Activated T-helper 2 cell treated with anti-CD3 and anti-CD28 coated beads, Interferon-gamma antibody, Interleukin-2, Interleukin-4, amounts not matched to agents 10 μg/mL and 5 μg/mL and 100 μg/mL, durations not matched to agents 14 hours and 24 hours and 36 hours (primary cell): ENCODE data around the gene B3GAT3. TPM values are rescaled to one million over a fixed set of nuclear protein-coding genes. Genes with fewer than 3 reads are reported as not detected.
"Not testable (repeated sequence)": the region's sequence is repeated elsewhere in the genome, so short reads cannot be mapped to it uniquely, and the experiment has no call there.

Experiments used
- DNase-seq: peaks from one replicate; pipeline ENCODE4 v3.0.0; 2021; ENCODE audit warnings: low spot score
- H3K27ac Mint-ChIP-seq: one replicate; pipeline ENCODE4 v1.8.0; 2021; ENCODE audit warnings: mixed read lengths
- H3K27me3 Mint-ChIP-seq: one replicate; pipeline ENCODE4 v1.8.0; 2021; ENCODE audit warnings: low read depth, mixed read lengths
- H3K36me3 Mint-ChIP-seq: one replicate; pipeline ENCODE4 v1.8.0; 2021; ENCODE audit warnings: low read depth, mixed read lengths
- H3K4me1 Mint-ChIP-seq: one replicate; pipeline ENCODE4 v1.8.0; 2021; ENCODE audit warnings: low read depth, mixed read lengths
- H3K4me3 Mint-ChIP-seq: one replicate; pipeline ENCODE4 v1.8.0; 2021; ENCODE audit warnings: low read depth, mild to moderate bottlenecking, moderate library complexity, mixed read lengths
- H3K9me3 Mint-ChIP-seq: one replicate; pipeline ENCODE4 v1.8.0; 2021; ENCODE audit warnings: mixed read lengths
- intact Hi-C: fragments of 100-400 bp; cut with micrococcal nuclease; formaldehyde crosslinking; loops from one replicate; pipeline ENCODE4 v1.15.1; 2023
- total RNA-seq: library from RNA; stranded (reverse); gene quantifications from 2 replicates; pipeline ENCODE4 v1.2.3, GENCODE V29; 2022

The B3GAT3 gene
- total RNA-seq, 1 donor from 2014 or later: 70.0 TPM

DNA sequence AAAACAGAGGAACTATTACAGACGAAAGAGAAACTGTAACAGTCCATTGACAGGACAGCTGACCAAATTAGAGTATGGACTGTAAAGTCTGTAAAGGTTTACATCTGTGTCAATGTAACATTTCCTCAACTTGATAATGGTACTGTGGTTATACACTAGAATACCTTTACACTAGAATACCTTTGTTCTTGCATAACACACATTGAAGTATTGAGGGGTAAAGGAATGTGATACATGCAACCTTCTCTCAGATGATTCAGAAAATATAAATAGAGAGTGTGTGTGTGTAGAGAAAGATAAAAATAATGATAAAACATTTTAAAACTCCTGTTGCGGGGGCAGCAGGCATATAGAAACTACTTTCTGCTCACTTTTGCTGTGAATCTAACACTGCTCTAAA lies 42.5 kb downstream of the B3GAT3 start:
- Mint-ChIP-seq H3K4me1 (peaks cover 9% of the 10 kb centered on the region), H3K36me3 (peaks cover 57% of the 10 kb centered on the region)

DNA sequence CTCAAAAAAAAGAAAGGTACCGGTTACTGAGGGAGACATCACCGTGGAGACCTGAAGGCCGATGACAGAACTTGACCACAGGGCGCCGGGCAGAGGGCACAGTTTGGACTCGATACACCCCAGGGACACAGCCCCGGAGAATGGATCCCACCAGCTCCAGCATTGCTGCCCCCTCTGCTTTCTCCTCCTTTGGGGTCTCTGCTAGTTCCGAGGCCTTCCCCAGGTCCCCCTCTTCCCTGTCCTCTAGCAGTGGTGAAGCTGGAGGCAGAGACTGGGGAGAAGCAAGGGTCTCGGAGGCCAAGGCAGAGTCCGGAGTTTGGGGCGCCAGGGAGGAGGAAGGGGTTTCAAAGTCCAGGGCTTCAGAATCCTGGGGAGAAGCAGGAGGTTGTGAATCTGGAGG lies 43.2 kb downstream of the B3GAT3 start:
- Mint-ChIP-seq H3K4me3 (no peak overlapping the region), H3K9me3 (no peaks in the 10 kb centered on the region), H3K36me3 (peaks cover 60% of the 10 kb centered on the region), H3K4me1 (peaks cover 9% of the 10 kb centered on the region), H3K27me3 (no peaks in the 10 kb centered on the region), H3K27ac (no peak overlapping the region)
- no peak for DNase-seq
- intact Hi-C loops: no loop called here

More for the DNA sequence above, 42.5 kb downstream of the B3GAT3 start:
- H3K9me3 Mint-ChIP-seq: no peaks in the 10 kb centered on the region
- H3K27me3 Mint-ChIP-seq: no peaks in the 10 kb centered on the region
- no peak overlapping the region for H3K27ac Mint-ChIP-seq
- no peak for DNase-seq
- no peak overlapping the region for H3K4me3 Mint-ChIP-seq
- intact Hi-C loops: no loop called here

DNA sequence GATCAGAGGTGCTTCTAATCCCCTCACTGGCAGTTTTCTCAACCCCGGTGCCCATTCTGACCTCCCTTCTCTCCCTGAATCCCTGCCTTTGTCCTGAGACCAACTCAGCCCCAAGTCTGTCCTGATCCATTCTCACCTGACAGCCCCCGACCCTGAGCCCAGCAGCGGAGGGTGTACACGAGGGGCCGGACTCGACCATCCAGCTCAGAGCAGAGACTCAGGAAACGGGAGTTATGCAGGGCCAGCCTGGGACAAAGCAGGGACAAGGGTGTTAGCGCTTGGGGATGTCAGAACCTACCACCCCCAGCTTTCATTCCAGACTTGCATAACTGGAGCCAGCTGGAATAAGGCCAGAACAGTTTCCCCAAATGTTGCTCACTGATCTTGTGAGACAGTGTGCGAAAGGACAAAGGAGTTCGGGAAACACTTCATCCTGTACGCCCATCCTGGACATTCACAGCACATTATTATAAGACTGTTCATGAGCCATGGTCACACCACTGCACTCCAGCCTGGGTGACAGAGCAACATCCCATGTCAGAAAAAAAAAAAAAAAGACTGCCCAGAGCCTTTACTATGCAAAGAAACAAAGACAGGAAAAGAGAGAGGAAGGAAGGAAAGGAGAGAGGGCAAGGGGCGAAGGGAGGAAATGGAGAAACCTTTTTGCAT lies 44.6 kb downstream of the B3GAT3 start:
- DNase-seq: no peak
- Mint-ChIP-seq H3K27ac (no peak overlapping the region), H3K36me3 (peaks cover 66% of the 10 kb centered on the region), H3K9me3 (no peaks in the 10 kb centered on the region), H3K4me1 (peaks cover 16% of the 10 kb centered on the region), H3K27me3 (no peaks in the 10 kb centered on the region), H3K4me3 (no peak overlapping the region)
- intact Hi-C loops: no loop called here

DNA sequence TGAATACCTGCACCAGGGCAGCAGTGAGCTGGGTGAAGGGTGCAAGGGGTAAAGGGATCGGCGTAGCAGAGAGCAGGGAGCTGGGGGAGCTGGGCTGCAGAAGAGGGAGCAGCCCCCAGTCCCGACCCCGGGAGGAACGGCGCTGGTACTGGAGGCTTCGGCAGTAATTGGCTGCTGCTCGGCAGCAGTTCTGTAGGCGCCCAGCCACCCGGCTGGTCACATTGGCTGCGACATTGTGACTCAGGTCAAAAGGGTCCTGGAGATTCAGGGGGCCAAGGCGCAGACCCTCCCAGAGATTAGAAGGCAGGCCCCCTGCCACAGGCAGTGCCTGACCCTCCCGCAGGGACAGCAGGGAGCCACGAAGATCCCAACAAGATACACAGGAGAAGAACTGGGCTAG lies 45.9 kb downstream of the B3GAT3 start:
- intact Hi-C loops: no loop called here
- Mint-ChIP-seq H3K4me1 (peaks cover 30% of the 10 kb centered on the region), H3K27me3 (no peaks in the 10 kb centered on the region), H3K9me3 (no peaks in the 10 kb centered on the region), H3K4me3 (peak overlapping the region; percentile 92), H3K27ac (peak overlapping the region; percentile 36), H3K36me3 (peaks cover 71% of the 10 kb centered on the region)
- no peak for DNase-seq

DNA sequence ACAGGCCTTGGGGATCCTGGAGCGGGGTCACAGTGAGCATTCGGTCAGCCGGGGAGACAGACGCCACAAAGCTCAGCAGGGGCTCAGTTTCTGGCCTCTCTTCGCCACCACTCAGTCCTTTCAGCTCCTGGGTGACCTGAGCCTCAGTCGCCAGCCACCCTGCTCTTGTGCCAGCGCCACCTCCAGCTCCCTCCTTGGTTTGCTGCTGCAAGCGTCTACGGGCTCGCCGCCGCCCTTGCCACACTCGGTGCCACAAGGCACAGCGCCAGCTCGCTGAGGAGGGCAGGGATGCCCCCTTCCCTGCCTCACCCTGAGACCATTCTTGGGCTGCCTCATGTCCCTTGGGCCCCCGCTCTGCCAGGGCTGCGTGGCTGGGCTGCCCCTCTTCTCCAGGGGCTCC lies 46.6 kb downstream of the B3GAT3 start:
- Mint-ChIP-seq H3K36me3 (peaks cover 76% of the 10 kb centered on the region), H3K27me3 (no peaks in the 10 kb centered on the region), H3K4me1 (peaks cover 33% of the 10 kb centered on the region), H3K27ac (peak overlapping the region; percentile 95), H3K9me3 (no peaks in the 10 kb centered on the region), H3K4me3 (peak overlapping the region; percentile 92)
- intact Hi-C loops: no loop called here
- no peak for DNase-seq

DNA sequence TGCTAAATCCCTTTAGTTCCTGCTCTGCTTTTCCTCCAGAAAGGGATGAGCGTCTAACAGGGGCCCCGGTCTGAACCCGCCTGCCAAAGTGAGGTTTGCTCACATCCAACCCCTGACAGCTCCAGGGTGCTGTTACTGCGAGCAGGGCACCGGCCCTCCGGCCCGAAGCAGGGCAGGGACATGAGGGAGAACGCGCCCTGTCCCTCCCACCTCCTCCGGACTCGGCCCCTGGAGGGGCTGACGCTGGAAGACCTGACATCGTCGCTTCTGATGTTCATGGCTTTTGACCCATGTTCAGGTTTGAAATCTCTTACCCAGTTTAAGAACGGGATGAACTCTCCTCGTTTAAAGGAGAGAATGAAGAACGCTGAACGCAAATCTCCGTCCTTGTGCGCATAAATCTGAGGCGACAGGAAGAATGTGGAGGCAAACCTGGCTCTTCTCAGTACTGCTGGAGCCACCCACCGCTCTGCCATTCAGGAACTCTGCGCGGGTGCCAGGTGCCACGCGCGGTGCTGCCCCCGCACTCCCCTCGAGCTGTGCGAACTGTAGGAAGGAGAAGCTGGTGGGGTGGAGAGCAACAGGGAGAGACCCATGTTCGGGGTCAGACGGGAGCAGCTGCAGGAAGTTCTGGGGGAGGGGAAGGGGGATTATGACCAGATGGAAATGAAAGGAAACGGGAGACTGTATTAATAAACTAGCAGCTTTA lies 47.3 kb downstream of the B3GAT3 start:
- intact Hi-C loops: loop anchor here (1.0 to 5.0 kb wide), 2 partner anchors 17 to 38 kb away; partner anchors contain the start of genes EML3, ROM1 and TUT1
- peak overlapping the region; percentile 92 for H3K4me3 Mint-ChIP-seq
- H3K4me1 Mint-ChIP-seq: peaks cover 35% of the 10 kb centered on the region

DNA sequence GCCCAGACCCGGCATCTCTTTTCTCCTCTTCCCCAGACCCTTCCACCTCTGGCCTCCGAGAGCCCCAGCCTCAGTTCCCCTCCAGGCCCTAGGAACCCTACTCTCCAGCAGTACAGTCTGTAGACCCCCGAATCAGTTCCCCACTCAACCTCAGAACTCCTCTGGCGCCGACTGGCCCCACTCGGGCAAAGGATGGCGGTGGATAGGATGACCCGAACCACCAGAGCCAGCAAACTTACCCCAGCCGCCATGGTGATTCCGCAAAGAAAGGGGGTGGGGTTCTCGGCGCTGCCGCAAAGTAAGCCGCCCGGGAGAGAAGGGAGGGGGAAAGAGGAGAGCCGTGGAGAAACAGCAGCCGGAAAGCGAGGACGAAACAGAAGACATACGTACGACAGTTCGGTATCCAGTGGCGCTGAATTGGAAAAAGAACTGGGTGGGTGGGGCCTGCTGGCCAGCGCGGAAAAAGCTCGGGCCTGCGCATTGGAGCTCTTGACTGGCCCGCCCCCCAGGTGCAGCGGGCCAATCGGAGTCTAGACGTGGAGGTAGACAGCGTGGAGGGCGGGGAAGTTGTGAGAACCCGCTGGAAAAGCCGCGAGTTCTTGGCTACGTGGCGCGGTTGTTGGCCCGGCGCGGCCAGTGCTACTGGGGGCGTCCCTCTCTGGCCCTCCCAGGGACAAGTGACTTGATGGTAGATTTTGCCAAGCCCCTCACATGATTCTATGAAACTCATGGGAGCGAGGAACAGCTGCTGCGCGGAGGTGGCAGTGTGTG lies 48.0 kb downstream of the B3GAT3 start, which contains the start of gene EEF1G:
EEF1G (minus strand) TSS at position 300 of the 771 bp plus-strand sequence; CDS start at position 251, 49 bp downstream.
- Mint-ChIP-seq H3K4me1 (peaks cover 35% of the 10 kb centered on the region), H3K27ac (peak within 1 kb of the TSS; percentile 95), H3K36me3 (peaks cover 89% of the 10 kb centered on the region), H3K4me3 (peak within 1 kb of the TSS; percentile 92), H3K27me3 (no peaks in the 10 kb centered on the region), H3K9me3 (no peaks in the 10 kb centered on the region)
- intact Hi-C loops: loop anchor here (1.0 to 5.0 kb wide), 3 partner anchors 17 to 39 kb away; partner anchors contain the start of genes EML3, ROM1 and TUT1
- peak; percentile 99 for DNase-seq

More for the DNA sequence above, 47.3 kb downstream of the B3GAT3 start:
- H3K36me3 Mint-ChIP-seq: peaks cover 82% of the 10 kb centered on the region
- DNase-seq: no peak
- no peaks in the 10 kb centered on the region for H3K27me3 Mint-ChIP-seq
- peak overlapping the region; percentile 95 for H3K27ac Mint-ChIP-seq
- H3K9me3 Mint-ChIP-seq: no peaks in the 10 kb centered on the region

DNA sequence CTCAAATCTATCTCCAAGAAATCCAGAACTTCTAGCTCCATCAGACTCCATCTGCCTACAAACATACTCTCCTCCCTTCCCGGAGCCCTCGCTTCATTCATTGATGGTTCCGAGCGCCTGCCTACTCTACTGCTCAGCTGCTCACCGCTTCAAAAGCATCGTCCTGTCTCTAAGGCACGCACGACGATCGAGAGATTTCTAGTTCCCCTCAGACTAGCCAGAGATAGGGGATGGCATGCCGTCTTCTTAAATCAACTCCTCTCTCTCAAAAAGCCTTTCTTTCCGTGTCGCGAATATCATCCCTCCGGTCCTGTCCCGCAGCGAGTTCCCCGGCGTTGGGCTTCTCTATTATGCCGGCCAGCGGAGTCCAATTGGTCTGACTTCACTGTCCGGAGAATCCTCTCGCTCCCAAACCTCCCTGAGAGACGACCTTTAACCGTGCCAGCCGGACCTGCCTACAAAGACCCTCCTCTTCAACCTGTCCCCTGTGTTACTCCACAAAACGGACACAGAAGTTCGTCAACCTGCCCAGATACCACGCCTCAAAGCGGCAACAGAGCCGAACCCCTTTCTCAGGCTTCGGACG lies 48.7 kb downstream of the B3GAT3 start:
- Mint-ChIP-seq H3K36me3 (peaks cover 88% of the 10 kb centered on the region), H3K4me3 (peak overlapping the region; percentile 92), H3K27ac (peak overlapping the region; percentile 95), H3K4me1 (peaks cover 35% of the 10 kb centered on the region), H3K9me3 (no peaks in the 10 kb centered on the region), H3K27me3 (no peaks in the 10 kb centered on the region)
- intact Hi-C loops: loop anchor here (2.0 to 5.0 kb wide), 2 partner anchors 16 to 39 kb away; partner anchors contain the start of genes EML3 and ROM1
- DNase-seq: no peak

DNA sequence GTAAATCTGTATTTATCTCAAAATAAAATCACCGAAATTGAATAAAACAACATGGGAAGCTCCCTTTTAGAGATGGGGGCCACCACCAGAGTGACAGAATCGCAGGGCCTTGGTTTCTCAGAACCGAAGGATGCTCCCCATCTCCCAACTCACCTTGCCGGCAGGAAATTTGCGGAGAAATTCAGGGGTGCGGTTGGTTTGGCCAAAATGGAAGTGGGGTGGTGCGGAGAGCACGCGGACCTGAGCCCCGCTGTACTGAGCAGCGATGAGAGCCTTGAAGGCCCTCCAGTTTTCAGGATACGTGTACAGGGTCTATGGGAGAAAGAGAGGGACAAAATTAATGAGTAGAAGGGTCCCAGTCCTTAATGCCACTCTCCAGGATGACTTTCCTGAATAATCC lies 49.4 kb downstream of the B3GAT3 start:
- intact Hi-C loops: loop anchor here (2.0 to 5.0 kb wide), 2 partner anchors 16 to 40 kb away; partner anchors contain the start of genes EML3 and ROM1
- Mint-ChIP-seq H3K4me3 (peak overlapping the region; percentile 92), H3K27me3 (no peaks in the 10 kb centered on the region), H3K36me3 (peaks cover 85% of the 10 kb centered on the region), H3K9me3 (no peaks in the 10 kb centered on the region), H3K4me1 (peaks cover 37% of the 10 kb centered on the region), H3K27ac (peak overlapping the region; percentile 26)
- DNase-seq: no peak

DNA sequence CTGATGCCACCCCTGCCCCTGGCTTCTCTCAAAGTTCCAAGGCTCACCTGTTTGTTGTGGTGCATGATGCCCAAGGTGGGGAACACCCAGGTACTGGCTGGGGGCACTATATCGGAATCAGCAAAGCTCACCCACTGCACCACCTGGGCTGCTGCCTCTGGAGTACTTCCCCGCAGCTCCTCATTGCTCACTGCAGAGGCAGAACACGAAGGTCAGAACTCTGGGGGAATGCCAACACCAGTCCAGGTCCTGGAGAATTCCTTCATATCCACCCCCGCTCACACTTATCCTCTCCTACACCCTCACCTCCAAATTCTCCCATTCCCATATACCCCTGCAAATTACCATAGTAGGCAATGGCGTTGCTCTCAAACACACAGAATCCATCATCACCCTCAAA lies 50.3 kb downstream of the B3GAT3 start:
- Mint-ChIP-seq H3K4me1 (peaks cover 43% of the 10 kb centered on the region), H3K27ac (peak overlapping the region; percentile 2), H3K4me3 (peak overlapping the region; percentile 92), H3K36me3 (peaks cover 89% of the 10 kb centered on the region)
- H3K27me3 Mint-ChIP-seq, H3K9me3 Mint-ChIP-seq, DNase-seq: not testable (repeated sequence)
- intact Hi-C loops: loop anchor here (5.0 kb wide), 1 partner anchor 41 kb away; the partner anchor contains the start of genes EML3 and ROM1

DNA sequence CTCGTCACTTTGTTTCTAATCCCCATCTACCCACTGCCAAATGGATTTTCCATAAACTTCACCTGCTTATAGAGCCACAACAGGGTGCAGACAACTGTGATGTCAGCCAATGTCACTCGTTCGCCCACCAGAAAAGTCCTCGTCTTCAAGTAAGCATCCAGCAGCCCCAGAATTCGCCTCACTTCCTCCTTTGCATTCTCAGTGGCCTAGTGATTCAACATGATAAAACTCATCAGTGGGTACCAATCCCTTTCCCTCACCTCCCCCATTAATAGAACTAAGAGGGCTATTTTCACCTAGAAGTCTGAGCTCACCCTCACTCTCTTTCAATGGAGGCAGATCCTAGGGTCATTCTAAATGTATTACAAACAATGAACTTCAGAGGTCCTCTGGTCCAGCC lies 50.9 kb downstream of the B3GAT3 start:
- intact Hi-C loops: loop anchor here (5.0 kb wide), 1 partner anchor 41 kb away; the partner anchor contains the start of genes EML3 and ROM1

DNA sequence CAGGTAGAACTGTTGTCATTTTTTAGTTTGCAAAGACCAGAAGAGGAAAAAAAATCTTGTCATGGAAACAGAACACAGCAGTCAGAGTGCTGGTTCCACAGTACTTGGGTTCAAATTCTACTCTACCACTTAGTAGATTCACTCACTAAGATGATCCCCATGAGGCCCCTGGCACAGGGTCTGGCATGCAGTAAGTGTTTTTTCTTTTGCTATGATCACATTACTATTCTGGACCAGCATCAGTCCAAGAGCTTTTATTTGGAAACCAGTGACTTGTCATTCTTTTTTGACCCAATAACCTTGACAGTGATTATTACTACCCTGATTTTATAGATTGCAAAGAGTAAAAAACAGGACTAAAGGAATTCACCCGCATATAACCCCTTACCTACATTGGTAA lies 52.2 kb downstream of the B3GAT3 start:
- Mint-ChIP-seq H3K27ac (no peak overlapping the region), H3K4me3 (no peak overlapping the region), H3K9me3 (no peaks in the 10 kb centered on the region), H3K4me1 (peaks cover 46% of the 10 kb centered on the region), H3K27me3 (no peaks in the 10 kb centered on the region), H3K36me3 (peaks cover 89% of the 10 kb centered on the region)
- no peak for DNase-seq
- intact Hi-C loops: loop anchor here (5.0 kb wide), 1 partner anchor 43 kb away; the partner anchor contains the start of genes EML3 and ROM1

More for the DNA sequence above, 50.9 kb downstream of the B3GAT3 start:
- not testable (repeated sequence) for DNase-seq, H3K9me3 Mint-ChIP-seq, H3K27me3 Mint-ChIP-seq
- H3K4me3 Mint-ChIP-seq: peak overlapping the region; percentile 48
- H3K36me3 Mint-ChIP-seq: peaks cover 89% of the 10 kb centered on the region
- peaks cover 48% of the 10 kb centered on the region for H3K4me1 Mint-ChIP-seq
- peak overlapping the region; percentile 58 for H3K27ac Mint-ChIP-seq
